Measurements from ENCODE around the gene TMEM209. TPM values are rescaled to one million over a fixed set of nuclear protein-coding genes. Genes with fewer than 3 reads are reported as not detected.
A peak's percentile ranks its signal among the peaks of the same experiment; 100 is the strongest.

The TMEM209 gene
- total RNA-seq, 1 donor from 2014 or later: 38.9 TPM

GRCh38 chr7:130162196-130162595, 43.0 kb downstream of the TMEM209 start:
- no peaks in the 10 kb centered on the region for H3F3A ChIP-seq (ENCODE audit: low read depth)
- no peaks in the 10 kb centered on the region for H3K27me3 Mint-ChIP-seq (ENCODE audit: insufficient read depth, low read depth)

DNA sequence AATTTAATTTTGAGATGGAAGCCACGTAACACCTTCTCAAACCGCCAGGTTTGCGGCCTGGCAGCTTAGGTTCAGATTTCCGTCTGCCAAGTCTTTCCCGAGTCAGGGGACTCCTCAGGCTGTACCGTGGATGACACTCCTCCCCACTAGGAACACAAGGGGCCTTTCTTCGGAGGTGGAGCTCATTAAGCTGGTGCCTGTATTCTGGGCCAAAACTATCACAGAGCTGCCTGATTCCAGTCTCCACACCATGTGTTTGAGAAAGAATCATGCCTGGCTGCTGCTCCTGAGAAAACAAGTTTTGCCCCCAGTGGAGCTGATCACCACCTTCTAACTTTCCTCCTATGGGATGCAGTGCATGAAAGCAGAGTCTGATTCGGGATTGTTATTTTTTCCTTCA, 44.8 kb downstream of the TMEM209 start:
- no peaks in the 10 kb centered on the region for H4K20me1 ChIP-seq (ENCODE audit: low read depth)
- Mint-ChIP-seq H3K4me3 (no peak overlapping the region), H3K27me3 (ENCODE audit: insufficient read depth, low read depth) (no peaks in the 10 kb centered on the region), H3K27ac (no peak overlapping the region), H3K4me1 (peaks cover 2% of the 10 kb centered on the region), H3K9me3 (peaks cover 13% of the 10 kb centered on the region), H3K36me3 (peaks cover 60% of the 10 kb centered on the region)
- H3K4me2 ChIP-seq: no peak overlapping the region
- TF ChIP-seq EZH2phosphoT487 (IDR thresholded peaks at IDR 0.05): no peak
- no peak for TF ChIP-seq CTCF (IDR thresholded peaks at IDR 0.05)
- no peak for TF ChIP-seq EZH2 (IDR thresholded peaks at IDR 0.05)
- H2AFZ ChIP-seq (replicated peaks): no peak overlapping the region
- H3K79me2 ChIP-seq (ENCODE audit: low read depth): no peaks in the 10 kb centered on the region
- no peak overlapping the region for H3K4me3 ChIP-seq
- H3K36me3 ChIP-seq: peaks cover 14% of the 10 kb centered on the region
- no peaks in the 10 kb centered on the region for H3K27me3 ChIP-seq
- H3K27ac ChIP-seq: no peak overlapping the region
- no peaks in the 10 kb centered on the region for H3K9me3 ChIP-seq (ENCODE audit: low read depth)
- H3K9ac ChIP-seq: no peak overlapping the region
- no peaks in the 10 kb centered on the region for H3F3A ChIP-seq (ENCODE audit: low read depth)
- H3K4me1 ChIP-seq: no peaks in the 10 kb centered on the region
- no peak for DNase-seq (ENCODE audit: low spot score)

More at GRCh38 chr7:130162196-130162595, 43.0 kb downstream of the TMEM209 start:
- H3K27ac Mint-ChIP-seq: no peak overlapping the region
- H4K20me1 ChIP-seq (ENCODE audit: low read depth): no peaks in the 10 kb centered on the region
- H3K36me3 ChIP-seq: peaks cover 27% of the 10 kb centered on the region
- H3K27ac ChIP-seq: no peak overlapping the region
- no peaks in the 10 kb centered on the region for H3K4me1 Mint-ChIP-seq
- no peak overlapping the region for H3K4me2 ChIP-seq
- no peak for TF ChIP-seq EZH2 (IDR thresholded peaks at IDR 0.05)
- no peak for TF ChIP-seq EZH2phosphoT487 (IDR thresholded peaks at IDR 0.05)
- TF ChIP-seq CTCF (IDR thresholded peaks at IDR 0.05): no peak
- no peaks in the 10 kb centered on the region for H3K4me1 ChIP-seq
- H3K9me3 Mint-ChIP-seq: peaks cover 7% of the 10 kb centered on the region
- H3K9ac ChIP-seq: no peak overlapping the region
- H3K27me3 ChIP-seq: no peaks in the 10 kb centered on the region
- no peak overlapping the region for H3K4me3 ChIP-seq
- peaks cover 53% of the 10 kb centered on the region for H3K36me3 Mint-ChIP-seq
- no peak overlapping the region for H3K4me3 Mint-ChIP-seq
- H3K9me3 ChIP-seq (ENCODE audit: low read depth): no peaks in the 10 kb centered on the region
- no peak for DNase-seq (ENCODE audit: low spot score)
- no peaks in the 10 kb centered on the region for H3K79me2 ChIP-seq (ENCODE audit: low read depth)
- H2AFZ ChIP-seq (replicated peaks): no peak overlapping the region

DNA sequence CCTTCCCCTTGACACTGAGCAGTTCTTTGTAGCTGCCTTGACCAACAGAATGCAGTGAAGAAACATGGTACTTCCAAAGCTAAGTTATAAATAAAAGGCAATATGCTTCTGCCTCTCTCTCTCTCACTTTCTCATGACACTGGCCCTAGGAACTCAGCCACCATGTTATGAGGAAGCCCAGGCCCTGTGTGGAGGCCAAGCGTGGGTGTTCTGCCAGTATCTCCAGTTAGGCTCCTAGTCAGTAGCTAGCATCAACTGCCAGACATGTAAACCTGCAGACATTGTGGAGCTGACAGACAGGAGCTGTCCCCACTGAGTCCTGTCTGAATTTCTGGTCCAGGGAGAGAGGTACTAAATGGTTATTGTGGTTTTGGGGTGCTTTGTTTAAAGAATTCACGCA, 45.2 kb downstream of the TMEM209 start:
- no peaks in the 10 kb centered on the region for H3K9me3 ChIP-seq (ENCODE audit: low read depth)
- Mint-ChIP-seq H3K4me1 (peaks cover 2% of the 10 kb centered on the region), H3K36me3 (peaks cover 61% of the 10 kb centered on the region), H3K27me3 (ENCODE audit: insufficient read depth, low read depth) (no peaks in the 10 kb centered on the region), H3K4me3 (no peak overlapping the region), H3K9me3 (peaks cover 14% of the 10 kb centered on the region), H3K27ac (no peak overlapping the region)
- peaks cover 10% of the 10 kb centered on the region for H3K36me3 ChIP-seq
- H3K27ac ChIP-seq: no peak overlapping the region
- DNase-seq (ENCODE audit: low spot score): no peak
- H3K4me3 ChIP-seq: no peak overlapping the region
- H3K4me2 ChIP-seq: no peak overlapping the region
- H3K4me1 ChIP-seq: no peaks in the 10 kb centered on the region
- no peaks in the 10 kb centered on the region for H4K20me1 ChIP-seq (ENCODE audit: low read depth)
- no peaks in the 10 kb centered on the region for H3K27me3 ChIP-seq
- H3F3A ChIP-seq (ENCODE audit: low read depth): no peaks in the 10 kb centered on the region
- no peak for TF ChIP-seq EZH2phosphoT487 (IDR thresholded peaks at IDR 0.05)
- H3K79me2 ChIP-seq (ENCODE audit: low read depth): no peaks in the 10 kb centered on the region
- no peak overlapping the region for H2AFZ ChIP-seq (replicated peaks)
- no peak overlapping the region for H3K9ac ChIP-seq

DNA sequence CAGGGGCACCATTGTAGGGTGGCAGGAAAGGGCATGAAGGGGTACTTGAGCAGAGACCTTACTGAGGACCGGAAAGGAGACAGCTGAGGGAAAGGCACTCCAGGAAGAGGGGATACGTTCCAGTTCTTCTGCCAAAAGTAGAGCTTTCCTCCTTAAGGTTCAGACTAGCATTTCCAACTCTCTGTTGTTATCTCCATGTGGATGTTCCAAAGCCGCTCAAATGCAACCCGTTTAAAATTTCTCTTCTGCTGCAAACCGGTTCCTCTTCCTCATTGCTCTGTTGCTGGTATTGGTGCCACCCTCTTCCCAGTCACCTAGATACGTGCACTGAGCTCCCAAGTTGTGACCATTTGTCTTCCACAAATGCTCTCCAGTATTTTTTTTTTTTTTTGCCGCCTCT, 47.5 kb downstream of the TMEM209 start:
- Histone ChIP-seq H3K9me3 (ENCODE audit: low read depth) (no peaks in the 10 kb centered on the region), H3K4me2 (no peak overlapping the region), H2AFZ (replicated peaks) (no peak overlapping the region), H3K4me3 (no peak overlapping the region), H3F3A (ENCODE audit: low read depth) (no peaks in the 10 kb centered on the region), H3K9ac (no peak overlapping the region), H3K79me2 (ENCODE audit: low read depth) (no peaks in the 10 kb centered on the region), H3K4me1 (no peaks in the 10 kb centered on the region), H3K27ac (no peak overlapping the region), H4K20me1 (ENCODE audit: low read depth) (no peaks in the 10 kb centered on the region), H3K27me3 (no peaks in the 10 kb centered on the region), H3K36me3 (no peaks in the 10 kb centered on the region)
- Mint-ChIP-seq H3K27me3 (ENCODE audit: insufficient read depth, low read depth) (peaks cover 2% of the 10 kb centered on the region), H3K36me3 (peaks cover 49% of the 10 kb centered on the region), H3K4me1 (peaks cover 2% of the 10 kb centered on the region), H3K27ac (peak overlapping the region; percentile 81), H3K4me3 (no peak overlapping the region), H3K9me3 (peaks cover 14% of the 10 kb centered on the region)
- no peak for DNase-seq (ENCODE audit: low spot score)
- TF ChIP-seq EZH2phosphoT487 (IDR thresholded peaks at IDR 0.05) (no peak), CTCF (IDR thresholded peaks at IDR 0.05) (no peak), EZH2 (IDR thresholded peaks at IDR 0.05) (no peak)
